NT2/D1 (cell line): Measurements from ENCODE around the gene BZW2.

Experiments
- SUZ12 ChIP-seq: IDR thresholded peaks from 2 replicates; pipeline ENCODE4 v1.6.1; 2011; ENCODE audit not compliant: insufficient read length, insufficient read depth; ENCODE audit errors: extremely low read depth
- YY1 ChIP-seq: IDR thresholded peaks from 2 replicates; pipeline ENCODE4 v1.6.1; 2011; ENCODE audit not compliant: insufficient read length, insufficient read depth

- TF ChIP-seq YY1: no peak
- TF ChIP-seq SUZ12: no peak
These were observed 75.6 kb downstream of the BZW2 start for GRCh38 chr7:16721541-16721940.
